GM19025 (cell line): ENCODE data around the gene PHF3.

Source experiments
- ATAC-seq: cut with Tn5 transposase; IDR thresholded peaks from one replicate; pipeline ENCODE4 v1.9.1; 2021; ENCODE audit warnings: mild to moderate bottlenecking, low read depth, moderate library complexity; ENCODE audit not compliant: unreplicated experiment

PHF3 gene, protein sequence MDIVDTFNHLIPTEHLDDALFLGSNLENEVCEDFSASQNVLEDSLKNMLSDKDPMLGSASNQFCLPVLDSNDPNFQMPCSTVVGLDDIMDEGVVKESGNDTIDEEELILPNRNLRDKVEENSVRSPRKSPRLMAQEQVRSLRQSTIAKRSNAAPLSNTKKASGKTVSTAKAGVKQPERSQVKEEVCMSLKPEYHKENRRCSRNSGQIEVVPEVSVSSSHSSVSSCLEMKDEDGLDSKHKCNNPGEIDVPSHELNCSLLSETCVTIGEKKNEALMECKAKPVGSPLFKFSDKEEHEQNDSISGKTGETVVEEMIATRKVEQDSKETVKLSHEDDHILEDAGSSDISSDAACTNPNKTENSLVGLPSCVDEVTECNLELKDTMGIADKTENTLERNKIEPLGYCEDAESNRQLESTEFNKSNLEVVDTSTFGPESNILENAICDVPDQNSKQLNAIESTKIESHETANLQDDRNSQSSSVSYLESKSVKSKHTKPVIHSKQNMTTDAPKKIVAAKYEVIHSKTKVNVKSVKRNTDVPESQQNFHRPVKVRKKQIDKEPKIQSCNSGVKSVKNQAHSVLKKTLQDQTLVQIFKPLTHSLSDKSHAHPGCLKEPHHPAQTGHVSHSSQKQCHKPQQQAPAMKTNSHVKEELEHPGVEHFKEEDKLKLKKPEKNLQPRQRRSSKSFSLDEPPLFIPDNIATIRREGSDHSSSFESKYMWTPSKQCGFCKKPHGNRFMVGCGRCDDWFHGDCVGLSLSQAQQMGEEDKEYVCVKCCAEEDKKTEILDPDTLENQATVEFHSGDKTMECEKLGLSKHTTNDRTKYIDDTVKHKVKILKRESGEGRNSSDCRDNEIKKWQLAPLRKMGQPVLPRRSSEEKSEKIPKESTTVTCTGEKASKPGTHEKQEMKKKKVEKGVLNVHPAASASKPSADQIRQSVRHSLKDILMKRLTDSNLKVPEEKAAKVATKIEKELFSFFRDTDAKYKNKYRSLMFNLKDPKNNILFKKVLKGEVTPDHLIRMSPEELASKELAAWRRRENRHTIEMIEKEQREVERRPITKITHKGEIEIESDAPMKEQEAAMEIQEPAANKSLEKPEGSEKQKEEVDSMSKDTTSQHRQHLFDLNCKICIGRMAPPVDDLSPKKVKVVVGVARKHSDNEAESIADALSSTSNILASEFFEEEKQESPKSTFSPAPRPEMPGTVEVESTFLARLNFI (N-terminal part only)

DNA sequence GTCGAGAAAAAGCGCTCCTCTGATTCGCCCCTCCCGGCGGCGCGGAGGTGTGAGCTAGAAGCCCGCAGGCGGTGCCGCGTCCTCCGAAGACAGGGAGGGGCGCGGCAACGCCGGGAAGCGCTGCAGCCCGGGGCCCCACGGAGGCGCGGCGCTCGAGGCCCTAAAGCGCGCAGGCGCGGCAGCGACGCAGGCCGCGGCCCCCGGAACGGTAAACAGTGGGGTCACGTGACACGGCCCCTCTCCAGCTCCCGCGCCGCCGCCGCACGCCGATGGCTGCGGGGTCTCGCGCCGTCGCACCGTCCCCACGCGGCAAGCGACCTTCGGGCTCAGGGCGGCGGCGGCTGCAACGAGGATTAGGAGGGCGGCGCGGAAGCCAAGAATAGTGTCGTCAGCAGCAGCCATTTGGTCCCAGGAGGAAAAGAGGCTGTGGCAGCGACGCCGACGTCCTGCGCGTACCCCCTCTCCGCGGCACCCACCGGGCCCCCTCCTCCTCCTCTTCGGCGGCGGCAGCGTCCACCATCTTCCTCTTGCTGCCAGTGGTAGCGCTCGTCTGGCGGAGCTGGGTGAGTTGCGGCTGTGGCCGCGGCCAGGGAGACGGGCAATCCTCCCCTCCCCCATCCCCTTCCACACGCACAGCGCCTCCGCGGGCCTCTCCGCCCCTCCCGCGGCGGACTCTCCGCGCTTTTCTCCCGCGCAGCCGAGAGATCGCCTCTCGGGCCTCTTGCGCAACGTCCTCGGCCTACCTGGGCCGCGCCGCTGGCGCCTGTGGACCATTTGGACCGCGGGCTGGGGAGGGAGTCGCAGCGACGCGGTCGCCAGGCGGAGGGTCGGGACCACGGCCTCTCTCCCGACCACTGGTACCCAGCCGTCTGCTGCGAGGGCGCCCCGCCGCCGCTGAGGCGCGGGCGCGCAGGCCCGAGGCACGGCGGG lies at the start of gene PHF3:
TSS of gene PHF3 (plus strand) at position 215 of the 930 bp plus-strand sequence. CDS start 10,750 bp downstream, outside the sequence.
- peak; percentile 86 for ATAC-seq

- ATAC-seq, result no peak
Measured at GRCh38 chr6:63589952-63590411, 45.6 kb upstream of the PHF3 start.

- ATAC-seq, result no peak
Measured at GRCh38 chr6:63592886-63593285, 42.7 kb upstream of the PHF3 start.

- no peak for ATAC-seq
Measured at GRCh38 chr6:63597141-63598048, 38.2 kb upstream of the PHF3 start.

DNA sequence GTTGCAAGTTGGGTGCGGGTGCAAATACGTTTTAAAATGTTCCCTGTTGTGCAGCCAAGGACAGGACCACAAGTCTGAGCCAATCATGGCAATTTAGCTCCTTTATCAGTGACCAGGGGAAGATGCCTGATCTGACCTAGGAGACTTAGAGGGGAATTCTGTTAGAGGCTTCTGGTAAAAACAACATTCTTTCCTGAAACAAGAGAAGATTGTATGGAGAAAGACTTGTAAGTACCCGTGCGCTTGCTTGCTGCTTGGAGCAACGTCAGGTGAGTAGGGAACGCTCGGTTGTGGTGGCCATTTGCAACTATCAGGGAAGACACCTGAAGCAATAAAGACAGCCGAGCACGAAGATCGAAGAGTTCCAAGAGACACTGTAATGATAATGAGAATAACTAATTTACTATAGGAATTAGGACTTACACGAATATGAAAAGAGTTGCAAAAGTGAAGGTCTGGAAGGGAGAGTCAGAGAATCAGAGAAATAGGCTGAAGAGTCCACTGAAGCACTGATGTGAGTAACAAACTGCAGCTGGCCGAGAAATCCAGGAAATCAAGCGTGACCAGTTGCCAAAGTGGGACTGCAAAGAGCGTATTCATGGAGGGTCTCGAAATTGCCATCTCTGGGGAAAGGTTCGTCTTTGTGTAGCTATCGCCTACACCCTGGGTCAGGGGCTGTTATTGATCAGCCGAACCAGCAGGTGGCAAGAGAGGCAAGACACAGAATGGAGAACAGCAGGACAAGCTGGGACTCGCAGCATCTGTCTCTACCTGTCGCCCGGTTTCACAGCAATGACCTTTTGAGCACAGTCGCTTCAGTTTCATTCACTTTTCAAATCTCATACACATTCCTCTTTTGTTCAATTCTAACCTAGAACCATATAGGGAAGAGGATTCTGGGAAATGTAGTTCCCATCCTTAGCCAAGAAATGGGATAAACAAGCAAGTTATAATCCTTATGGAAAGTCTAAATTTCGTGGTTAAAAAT lies 37.3 kb upstream of the PHF3 start:
- ATAC-seq, result peak; percentile 99

GRCh38 chr6:63599243-63599642 lies 36.4 kb upstream of the PHF3 start:
- no peak for ATAC-seq

DNA sequence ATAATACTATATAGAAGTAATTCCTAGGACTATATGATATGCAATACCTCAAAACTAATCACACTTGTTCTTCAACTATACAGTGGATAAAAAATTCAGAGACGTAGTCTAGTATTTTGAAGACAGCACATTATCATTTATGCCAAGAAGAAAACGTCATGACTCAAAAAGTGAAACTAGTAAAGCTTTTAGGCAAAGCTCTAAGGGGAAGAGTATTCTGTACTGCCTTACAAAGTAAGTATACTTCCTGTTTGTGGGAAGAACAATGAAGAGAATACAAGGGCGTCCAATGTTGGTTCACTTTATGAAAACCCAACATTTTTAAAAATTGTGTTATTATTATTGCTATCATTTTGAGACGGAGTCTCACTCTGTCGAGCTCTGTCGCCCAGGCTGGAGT lies 35.5 kb upstream of the PHF3 start:
- no peak for ATAC-seq

DNA sequence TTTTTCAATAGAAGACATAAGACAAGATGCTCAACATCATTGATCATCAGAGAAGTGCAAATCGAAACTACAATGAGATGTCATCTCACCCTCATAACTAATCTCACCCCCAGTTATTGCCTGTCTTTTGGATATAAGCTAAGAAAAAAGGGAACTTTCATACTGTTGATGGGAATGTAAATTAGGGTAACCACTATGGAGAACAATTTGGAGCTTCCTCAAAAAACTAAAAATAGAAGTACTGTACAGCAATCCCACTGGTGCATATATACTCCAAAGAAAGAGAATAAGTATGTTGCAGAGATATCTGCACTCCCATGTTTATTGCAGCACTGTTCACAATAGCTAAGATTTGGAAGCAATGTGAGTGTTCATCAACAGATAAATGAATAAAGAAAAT lies 26.4 kb upstream of the PHF3 start:
- no peak for ATAC-seq

DNA sequence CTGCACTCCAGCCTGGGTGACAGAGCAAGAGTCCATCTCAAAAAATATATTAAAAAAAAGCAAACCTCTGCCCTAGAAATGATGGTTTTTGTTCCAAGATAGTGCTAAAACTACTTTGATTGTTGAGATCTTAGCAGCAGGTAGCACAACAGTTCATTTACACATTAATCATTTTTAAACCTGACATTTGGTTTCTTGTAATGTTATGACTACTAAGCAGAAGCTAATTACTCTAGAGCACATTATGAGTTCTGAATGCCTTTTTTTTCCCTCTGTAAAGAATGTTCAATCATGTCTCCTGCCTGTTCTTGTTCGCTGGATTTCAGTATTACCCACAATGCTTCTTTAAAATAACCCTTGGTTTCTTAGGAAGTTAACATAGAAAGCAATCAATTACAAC lies 24.7 kb upstream of the PHF3 start:
- ATAC-seq, result no peak

GRCh38 chr6:63611560-63611959 lies 24.0 kb upstream of the PHF3 start:
- no peak for ATAC-seq

- ATAC-seq, result no peak
Measured at GRCh38 chr6:63615590-63615989, 20.0 kb upstream of the PHF3 start.

- ATAC-seq, result no peak
Measured at GRCh38 chr6:63624091-63624490, 11.5 kb upstream of the PHF3 start.

DNA sequence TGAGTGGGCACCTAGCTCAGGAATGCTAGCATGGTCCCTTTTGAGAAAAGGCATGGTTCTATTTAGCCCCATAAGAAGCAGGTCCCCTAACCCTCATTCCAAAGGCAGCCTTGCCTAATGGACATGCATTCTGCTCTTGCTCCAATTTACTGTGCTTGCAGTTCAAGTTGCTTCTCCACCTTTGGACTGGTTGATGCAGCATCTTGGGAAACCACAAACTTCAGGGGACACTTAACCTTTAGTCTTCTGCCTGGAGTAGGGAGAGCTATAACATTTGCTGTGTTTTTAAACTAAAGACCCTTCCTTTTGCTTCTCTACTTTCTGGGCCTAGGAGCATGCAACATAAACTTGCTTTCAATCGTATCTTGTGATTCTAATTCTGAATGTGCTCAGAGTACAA lies 5.1 kb upstream of the PHF3 start:
- no peak for ATAC-seq

GRCh38 chr6:63634630-63635029 lies 972 bp upstream of the PHF3 start:
- no peak for ATAC-seq

- ATAC-seq, result no peak
Measured at GRCh38 chr6:63635215-63635587, 401 bp upstream of the PHF3 start.

DNA sequence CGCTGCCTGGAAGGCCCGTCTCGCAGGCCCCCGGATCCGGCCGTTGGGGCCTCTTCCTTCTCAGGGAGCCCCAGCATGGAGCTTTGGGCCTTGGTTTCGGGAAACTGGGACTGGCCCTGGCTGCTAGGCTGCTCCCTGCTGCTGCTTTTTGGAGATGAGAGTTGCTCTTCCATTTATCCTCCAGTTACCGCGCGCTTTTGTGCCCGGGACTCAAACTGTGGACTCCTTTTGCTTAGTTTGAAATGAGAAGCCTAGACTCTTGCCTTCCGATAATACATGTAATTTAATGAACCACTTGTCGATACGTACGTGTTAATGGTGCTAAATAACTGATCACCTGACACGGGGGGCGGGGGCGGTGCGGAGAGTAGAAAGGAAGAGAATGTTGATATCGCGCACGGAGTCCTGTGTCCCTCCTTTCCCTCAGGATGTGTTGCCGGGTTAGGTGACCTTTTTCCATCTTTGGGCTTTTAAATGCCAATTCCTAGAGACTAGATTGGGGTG lies 968 bp downstream of the PHF3 start:
- ATAC-seq, result peak; percentile 1

DNA sequence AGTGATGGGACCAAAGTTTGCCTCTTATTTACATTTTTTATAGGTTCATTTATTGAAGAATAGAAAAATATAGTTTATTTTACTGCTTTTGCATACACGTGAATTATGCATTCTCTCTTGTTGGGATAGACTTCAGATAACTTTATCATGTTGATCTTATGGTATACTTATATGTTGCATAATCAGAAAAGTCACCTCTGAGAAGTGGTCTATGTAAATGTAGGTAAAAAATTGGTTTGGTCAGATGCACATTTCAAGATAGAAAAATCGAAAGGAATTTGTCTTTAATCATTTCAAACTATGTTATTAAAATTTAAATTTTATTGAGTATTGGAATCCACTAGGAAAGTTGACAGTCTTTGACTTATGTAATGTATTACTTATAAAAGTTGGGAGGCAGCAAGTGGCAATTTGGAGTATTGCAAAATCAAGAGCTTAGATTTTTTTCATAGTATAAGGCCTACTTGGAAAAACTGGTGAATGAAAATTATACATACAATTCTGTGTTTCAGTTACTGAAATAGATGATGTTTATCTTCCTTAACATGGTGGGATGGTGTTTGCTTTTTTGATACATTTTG lies 2.4 kb downstream of the PHF3 start:
- no peak for ATAC-seq
